SK-N-SH (cell line): Measurements from ENCODE around the gene C2orf49. TPM values are rescaled to one million over a fixed set of nuclear protein-coding genes. Genes with fewer than 3 reads are reported as not detected.

ENCODE experiments used
- CTCF ChIA-PET: fragments of 300-600, 350-600 bp; formaldehyde crosslinking; extraction: SDS; loops from one replicate; lab custom pipeline; 2021; lab: Yijun Ruan, JAX
- POLR2A ChIA-PET: fragments of 350-600 bp; sonication (Branson Sonifier 250); formaldehyde crosslinking; extraction: SDS; loops from one replicate; lab custom pipeline; 2020; ENCODE audit warnings: antibody characterized with exemption, inconsistent platforms; lab: Yijun Ruan, JAX
- DNase-seq: peaks from one replicate; pipeline ENCODE4 v3.0.0; 2012
- H2AFZ ChIP-seq: fragments of 200-600 bp; sonication (generic); 2 replicates; pipeline ENCODE4 v1.8.1; 2016; ENCODE audit warnings: antibody characterized with exemption, mild to moderate bottlenecking, low read depth
- H3F3A ChIP-seq: fragments of 200-600 bp; sonication (generic); replicated peaks from 2 replicates; pipeline ENCODE3; 2016; ENCODE audit warnings: antibody characterized with exemption, mild to moderate bottlenecking; ENCODE audit not compliant: insufficient read depth
- H3K27ac ChIP-seq, 2 experiments: fragments of 200-500 bp in 1 of 2; fragments of 200-600 bp in 1 of 2; sonication (Bioruptor generic) in 1 of 2; sonication (generic), shearing (Covaris generic) in 1 of 2; 2 replicates each; pipeline versions ENCODE4 v1.5.1 to v1.6.1; 2014 to 2016; ENCODE audit warnings: low read depth in 2 of 2, inconsistent platforms in 1 of 2, low read length in 1 of 2, mild to moderate bottlenecking in 1 of 2, mixed read lengths in 1 of 2
- H3K27me3 ChIP-seq: fragments of 200-600 bp; sonication (generic), shearing (Covaris generic); 2 replicates; pipeline ENCODE4 v1.6.1; 2016; ENCODE audit warnings: mixed run types; ENCODE audit not compliant: insufficient read depth
- H3K36me3 ChIP-seq, 2 experiments: fragments of 200-500 bp in 1 of 2; fragments of 200-600 bp in 1 of 2; sonication (Bioruptor generic) in 1 of 2; sonication (generic) in 1 of 2; replicated peaks in 1 of 2; 2 replicates each; pipeline versions ENCODE3 to v1.5.1; 2014 to 2016; ENCODE audit warnings: low read length in 1 of 2, mild to moderate bottlenecking in 1 of 2; ENCODE audit not compliant: insufficient read depth in 2 of 2, control insufficient read depth in 1 of 2
- H3K4me1 ChIP-seq, 2 experiments: fragments of 200-500 bp in 1 of 2; fragments of 200-600 bp in 1 of 2; sonication (Bioruptor generic) in 1 of 2; sonication (generic), shearing (Covaris generic) in 1 of 2; 2 replicates each; pipeline versions ENCODE4 v1.5.1 to v1.6.1; 2014 to 2016; ENCODE audit warnings: low read depth in 1 of 2, low read length in 1 of 2, mixed run types in 1 of 2; ENCODE audit not compliant: insufficient read depth in 2 of 2, control insufficient read depth in 1 of 2
- H3K4me2 ChIP-seq: fragments of 200-600 bp; sonication (generic), shearing (Covaris generic); 2 replicates; pipeline ENCODE4 v1.6.1; 2017; ENCODE audit warnings: mixed run types
- H3K4me3 ChIP-seq, 2 experiments: fragments of 200-500 bp in 1 of 2; fragments of 200-600 bp in 1 of 2; sonication (Bioruptor generic) in 1 of 2; sonication (generic), shearing (Covaris generic) in 1 of 2; 2 replicates each; pipeline versions ENCODE4 v1.5.1 to v1.8.1; 2014 to 2016; ENCODE audit warnings: low read depth in 2 of 2, inconsistent platforms in 1 of 2, low read length in 1 of 2, mild to moderate bottlenecking in 1 of 2, mixed read lengths in 1 of 2, moderate library complexity in 1 of 2
- H3K79me2 ChIP-seq: fragments of 200-600 bp; sonication (generic); 2 replicates; pipeline ENCODE4 v1.8.1; 2017; ENCODE audit warnings: mild to moderate bottlenecking; ENCODE audit not compliant: insufficient read depth
- H3K9ac ChIP-seq: fragments of 200-600 bp; sonication (generic); 2 replicates; pipeline ENCODE4 v1.6.1; 2017; ENCODE audit warnings: mixed run types
- H3K9me2 ChIP-seq: fragments of 200-600 bp; sonication (generic); 2 replicates; pipeline ENCODE4 v1.6.1; 2017; ENCODE audit warnings: mixed run types
- H3K9me3 ChIP-seq: fragments of 200-600 bp; sonication (generic); 2 replicates; pipeline ENCODE4 v1.6.1; 2017; ENCODE audit warnings: mixed run types, mild to moderate bottlenecking, moderate library complexity
- H4K20me1 ChIP-seq: fragments of 200-600 bp; sonication (generic); 2 replicates; pipeline ENCODE4 v1.6.1; 2017; ENCODE audit warnings: mild to moderate bottlenecking, mixed run types; ENCODE audit not compliant: insufficient read depth
- CHD2 ChIP-seq: fragments of 150-350 bp; IDR thresholded peaks from 2 replicates; pipeline ENCODE4 v1.6.1; 2018; ENCODE audit warnings: low read length; ENCODE audit not compliant: partially characterized antibody
- FOXM1 ChIP-seq: IDR thresholded peaks from 2 replicates; pipeline ENCODE4 v1.4.0; 2012; ENCODE audit warnings: low read depth, mild to moderate bottlenecking
- GATA2 ChIP-seq: sonication (generic); formaldehyde crosslinking; IDR thresholded peaks from 2 replicates; pipeline ENCODE4 v1.5.0; 2020; ENCODE audit warnings: mild to moderate bottlenecking, missing genetic modification reagents
- MEF2A ChIP-seq: IDR thresholded peaks from 2 replicates; pipeline ENCODE4 v1.4.0; 2012; ENCODE audit warnings: low read depth, borderline replicate concordance
- MXI1 ChIP-seq: IDR thresholded peaks from 2 replicates; pipeline ENCODE4 v1.6.1; 2012; ENCODE audit warnings: mild to moderate bottlenecking, low read depth, low read length, improper control_type of control experiment
- NFIC ChIP-seq: IDR thresholded peaks from 2 replicates; pipeline ENCODE4 v1.4.0; 2012; ENCODE audit warnings: borderline replicate concordance
- PBX3 ChIP-seq: IDR thresholded peaks from 2 replicates; pipeline ENCODE4; 2012
- POLR2AphosphoS5 ChIP-seq: IDR thresholded peaks from 2 replicates; pipeline ENCODE4 v1.6.1; 2012; ENCODE audit warnings: low read depth, low read length
- RXRA ChIP-seq: IDR thresholded peaks from 2 replicates; pipeline ENCODE4 v1.4.0; 2012; ENCODE audit warnings: low read depth, mild to moderate bottlenecking, borderline replicate concordance
- SIN3A ChIP-seq: IDR thresholded peaks from 2 replicates; pipeline ENCODE4 v1.6.1; 2012; ENCODE audit warnings: low read depth, mild to moderate bottlenecking, low read length, moderate library complexity, borderline replicate concordance
- SMC3 ChIP-seq: IDR thresholded peaks from 2 replicates; pipeline ENCODE4 v1.6.1; 2012; ENCODE audit warnings: low read depth, low read length, improper control_type of control experiment
- TEAD4 ChIP-seq: IDR thresholded peaks from 2 replicates; pipeline ENCODE4 v1.4.0; 2012; ENCODE audit warnings: mild to moderate bottlenecking, borderline replicate concordance; ENCODE audit not compliant: insufficient read depth
- YY1 ChIP-seq: IDR thresholded peaks from 2 replicates; pipeline ENCODE4 v1.4.0; 2012; ENCODE audit warnings: low read depth, mild to moderate bottlenecking
- WGBS: methylation state at CpG from one replicate; pipeline ENCODE4 v1.1.6; 2017; ENCODE audit warnings: low lambda C conversion rate; 5-methylcytosine and 5-hydroxymethylcytosine counted together
- polyA plus RNA-seq, 3 experiments: library from polyadenylated mRNA; depleted of rRNA; stranded (reverse); fragments of >200 nt; gene quantifications; 2 replicates each; pipeline ENCODE4 v1.2.3, GENCODE V29; 2012
- TF ChIP-seq, protein P1 (sequence below): fragments of 200-600 bp; sonication (generic); IDR thresholded peaks from 2 replicates; pipeline ENCODE4 v1.6.1; 2017; ENCODE audit warnings: antibody characterized with exemption, mild to moderate bottlenecking, moderate library complexity
- TF ChIP-seq, protein P2 (sequence below): fragments of 150-350 bp; IDR thresholded peaks from 2 replicates; pipeline ENCODE4 v1.6.1; 2017; ENCODE audit warnings: antibody characterized with exemption, low read length, low read depth, borderline replicate concordance
- TF ChIP-seq, protein P3 (sequence below): IDR thresholded peaks from 2 replicates; pipeline ENCODE4 v1.6.1; 2012; ENCODE audit warnings: mild to moderate bottlenecking, low read depth, low read length, moderate library complexity

Gene C2orf49
- polyA plus RNA-seq, 1 of the 3 experiments (the other 2 are of a cell fraction): 7.6 TPM

DNA sequence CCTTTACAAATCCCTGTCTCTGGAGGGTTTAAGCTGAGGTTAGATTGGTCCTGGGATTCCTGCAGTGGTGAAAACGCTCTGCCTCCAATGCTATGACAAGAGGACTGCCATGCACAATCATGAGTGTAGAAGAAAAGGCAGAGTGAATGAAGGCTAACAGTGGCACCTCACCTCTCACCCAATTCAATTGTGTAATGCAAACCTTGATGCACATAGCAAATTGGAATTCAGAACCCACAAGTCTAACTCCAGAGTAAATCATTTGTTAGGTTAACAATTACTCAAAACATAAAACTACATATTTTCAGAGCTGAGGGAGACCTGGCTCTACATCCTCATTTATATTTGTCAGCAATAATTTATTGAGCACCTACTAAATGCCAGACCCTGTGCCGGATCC, 9.7 kb upstream of the C2orf49 start:
- no peak overlapping the region for H3K9ac ChIP-seq
- H3K79me2 ChIP-seq: peaks cover 35% of the 10 kb centered on the region
- ChIA-PET POLR2A (no interaction called here), CTCF (interaction anchor here (0.6 kb wide), 1 partner anchor 35 kb away, joined by 3 read pairs; no protein-coding TSS in a partner anchor)
- no peaks in the 10 kb centered on the region for H3K27me3 ChIP-seq
- H3K4me3 ChIP-seq: no peak overlapping the region
- no peak overlapping the region for H3K4me2 ChIP-seq
- H4K20me1 ChIP-seq: no peaks in the 10 kb centered on the region
- no peak overlapping the region for H3K27ac ChIP-seq
- peaks cover 0 to 3% of the 10 kb centered on the region in 2 experiments for H3K36me3 ChIP-seq
- H3K4me1 ChIP-seq: peaks cover 0 to 15% of the 10 kb centered on the region in 2 experiments
- H3K9me2 ChIP-seq: no peaks in the 10 kb centered on the region
- TF ChIP-seq NFIC (no peak), MEF2A (no peak), TEAD4 (no peak), GATA2 (no peak), PBX3 (no peak), POLR2AphosphoS5 (no peak)
- TF ChIP-seq, protein P1, sequence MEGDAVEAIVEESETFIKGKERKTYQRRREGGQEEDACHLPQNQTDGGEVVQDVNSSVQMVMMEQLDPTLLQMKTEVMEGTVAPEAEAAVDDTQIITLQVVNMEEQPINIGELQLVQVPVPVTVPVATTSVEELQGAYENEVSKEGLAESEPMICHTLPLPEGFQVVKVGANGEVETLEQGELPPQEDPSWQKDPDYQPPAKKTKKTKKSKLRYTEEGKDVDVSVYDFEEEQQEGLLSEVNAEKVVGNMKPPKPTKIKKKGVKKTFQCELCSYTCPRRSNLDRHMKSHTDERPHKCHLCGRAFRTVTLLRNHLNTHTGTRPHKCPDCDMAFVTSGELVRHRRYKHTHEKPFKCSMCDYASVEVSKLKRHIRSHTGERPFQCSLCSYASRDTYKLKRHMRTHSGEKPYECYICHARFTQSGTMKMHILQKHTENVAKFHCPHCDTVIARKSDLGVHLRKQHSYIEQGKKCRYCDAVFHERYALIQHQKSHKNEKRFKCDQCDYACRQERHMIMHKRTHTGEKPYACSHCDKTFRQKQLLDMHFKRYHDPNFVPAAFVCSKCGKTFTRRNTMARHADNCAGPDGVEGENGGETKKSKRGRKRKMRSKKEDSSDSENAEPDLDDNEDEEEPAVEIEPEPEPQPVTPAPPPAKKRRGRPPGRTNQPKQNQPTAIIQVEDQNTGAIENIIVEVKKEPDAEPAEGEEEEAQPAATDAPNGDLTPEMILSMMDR: no peak
- TF ChIP-seq, protein P2, sequence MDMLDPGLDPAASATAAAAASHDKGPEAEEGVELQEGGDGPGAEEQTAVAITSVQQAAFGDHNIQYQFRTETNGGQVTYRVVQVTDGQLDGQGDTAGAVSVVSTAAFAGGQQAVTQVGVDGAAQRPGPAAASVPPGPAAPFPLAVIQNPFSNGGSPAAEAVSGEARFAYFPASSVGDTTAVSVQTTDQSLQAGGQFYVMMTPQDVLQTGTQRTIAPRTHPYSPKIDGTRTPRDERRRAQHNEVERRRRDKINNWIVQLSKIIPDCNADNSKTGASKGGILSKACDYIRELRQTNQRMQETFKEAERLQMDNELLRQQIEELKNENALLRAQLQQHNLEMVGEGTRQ: no peak
- H3K9me3 ChIP-seq: no peaks in the 10 kb centered on the region
- H2AFZ ChIP-seq: no peak overlapping the region
- no peak for DNase-seq
- WGBS: 98% methylated on average over 2 of the region's 2 CpGs
- peaks cover 4% of the 10 kb centered on the region for H3F3A ChIP-seq

GRCh38 chr2:105328281-105329196, 8.8 kb upstream of the C2orf49 start:
- Histone ChIP-seq H4K20me1 (no peaks in the 10 kb centered on the region), H3K9ac (peak overlapping the region; percentile 42; the same call in 1 of the 2 replicates), H3K9me2 (no peaks in the 10 kb centered on the region), H3K79me2 (peaks cover 35% of the 10 kb centered on the region), H3K27ac (peak overlapping the region in 1 of 2 experiments; percentile 80; a peak in 2 of 4 replicates), H2AFZ (peak overlapping the region; percentile 56), H3K4me2 (peak overlapping the region; percentile 72), H3K27me3 (no peaks in the 10 kb centered on the region), H3K9me3 (no peaks in the 10 kb centered on the region), H3K36me3 (peaks cover 0 to 3% of the 10 kb centered on the region in 2 experiments), H3F3A (peaks cover 4% of the 10 kb centered on the region), H3K4me3 (peak overlapping the region; percentile 56 to 65), H3K4me1 (peaks cover 0 to 15% of the 10 kb centered on the region in 2 experiments)
- WGBS: 82% methylated on average over 15 of the region's 16 CpGs
- ChIA-PET POLR2A (no interaction called here), CTCF (interaction anchor here (0.6 to 1.6 kb wide), 4 partner anchors 10 to 18 kb away, joined by 3 to 4 read pairs (median 3); no protein-coding TSS in a partner anchor)
- no peak for DNase-seq
- TF ChIP-seq SIN3A (no peak), GATA2 (no peak), FOXM1 (no peak), RXRA (no peak), MEF2A (no peak), YY1 (no peak), MXI1 (peak; percentile 9; the same call in 1 of the 2 replicates), CHD2 (peak; percentile 32), SMC3 (no peak)
- TF ChIP-seq, protein P3, sequence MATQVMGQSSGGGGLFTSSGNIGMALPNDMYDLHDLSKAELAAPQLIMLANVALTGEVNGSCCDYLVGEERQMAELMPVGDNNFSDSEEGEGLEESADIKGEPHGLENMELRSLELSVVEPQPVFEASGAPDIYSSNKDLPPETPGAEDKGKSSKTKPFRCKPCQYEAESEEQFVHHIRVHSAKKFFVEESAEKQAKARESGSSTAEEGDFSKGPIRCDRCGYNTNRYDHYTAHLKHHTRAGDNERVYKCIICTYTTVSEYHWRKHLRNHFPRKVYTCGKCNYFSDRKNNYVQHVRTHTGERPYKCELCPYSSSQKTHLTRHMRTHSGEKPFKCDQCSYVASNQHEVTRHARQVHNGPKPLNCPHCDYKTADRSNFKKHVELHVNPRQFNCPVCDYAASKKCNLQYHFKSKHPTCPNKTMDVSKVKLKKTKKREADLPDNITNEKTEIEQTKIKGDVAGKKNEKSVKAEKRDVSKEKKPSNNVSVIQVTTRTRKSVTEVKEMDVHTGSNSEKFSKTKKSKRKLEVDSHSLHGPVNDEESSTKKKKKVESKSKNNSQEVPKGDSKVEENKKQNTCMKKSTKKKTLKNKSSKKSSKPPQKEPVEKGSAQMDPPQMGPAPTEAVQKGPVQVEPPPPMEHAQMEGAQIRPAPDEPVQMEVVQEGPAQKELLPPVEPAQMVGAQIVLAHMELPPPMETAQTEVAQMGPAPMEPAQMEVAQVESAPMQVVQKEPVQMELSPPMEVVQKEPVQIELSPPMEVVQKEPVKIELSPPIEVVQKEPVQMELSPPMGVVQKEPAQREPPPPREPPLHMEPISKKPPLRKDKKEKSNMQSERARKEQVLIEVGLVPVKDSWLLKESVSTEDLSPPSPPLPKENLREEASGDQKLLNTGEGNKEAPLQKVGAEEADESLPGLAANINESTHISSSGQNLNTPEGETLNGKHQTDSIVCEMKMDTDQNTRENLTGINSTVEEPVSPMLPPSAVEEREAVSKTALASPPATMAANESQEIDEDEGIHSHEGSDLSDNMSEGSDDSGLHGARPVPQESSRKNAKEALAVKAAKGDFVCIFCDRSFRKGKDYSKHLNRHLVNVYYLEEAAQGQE: no peak
- TF ChIP-seq, protein P2: no peak
